Right atrium auricular region (tissue), 2 donors: ENCODE results near the gene MPPED1. TPM values are rescaled to one million over a fixed set of nuclear protein-coding genes. Genes with fewer than 3 reads are reported as not detected.

Source experiments
- DNase-seq: peaks from one replicate; pipeline ENCODE4 v3.0.0-alpha.2; 2019; ENCODE audit warnings: low spot score
- H3K27ac ChIP-seq, 2 donors: fragments of 200-600 bp; sonication (generic); 1 replicate in 1 of 2; 2 replicates in 1 of 2; pipeline ENCODE4 v1.5.1; 2016 to 2019
- H3K27me3 ChIP-seq, 2 donors: fragments of 200-600 bp; sonication (generic); one replicate each; pipeline versions ENCODE4 v1.5.1 to v1.6.0; 2017 to 2019
- H3K36me3 ChIP-seq: fragments of 200-600 bp; sonication (generic); one replicate; pipeline ENCODE4 v1.5.1; 2016
- H3K4me1 ChIP-seq, 2 donors: fragments of 200-600 bp; sonication (generic); one replicate each; pipeline versions ENCODE4 v1.5.1 to v1.6.0; 2017 to 2019
- H3K4me3 ChIP-seq, 2 donors: fragments of 200-600 bp; sonication (generic); 1 replicate in 1 of 2; 2 replicates in 1 of 2; pipeline ENCODE4 v1.5.1; 2017 to 2019; ENCODE audit warnings: mild to moderate bottlenecking in 1 of 2, moderate library complexity in 1 of 2
- H3K9me3 ChIP-seq, 2 donors: fragments of 200-600 bp; sonication (generic); one replicate each; pipeline ENCODE4 v1.5.1; 2019
- total RNA-seq, 2 donors: library from RNA; depleted of rRNA; stranded (reverse); fragments of >200 nt; gene quantifications; one replicate each; pipeline ENCODE4 v1.1.0, GENCODE V29; 2016
- TF ChIP-seq, protein P1 (sequence below), 2 donors: fragments of 200-600 bp; sonication (generic); IDR thresholded peaks; one replicate each; pipeline ENCODE4 v1.5.1; 2019; ENCODE audit warnings: antibody characterized with exemption in 2 of 2

MPPED1 gene
- total RNA-seq, 2 donors from 2014 or later: not detected

- no peak overlapping the region for H3K27ac ChIP-seq
- TF ChIP-seq, protein P1, sequence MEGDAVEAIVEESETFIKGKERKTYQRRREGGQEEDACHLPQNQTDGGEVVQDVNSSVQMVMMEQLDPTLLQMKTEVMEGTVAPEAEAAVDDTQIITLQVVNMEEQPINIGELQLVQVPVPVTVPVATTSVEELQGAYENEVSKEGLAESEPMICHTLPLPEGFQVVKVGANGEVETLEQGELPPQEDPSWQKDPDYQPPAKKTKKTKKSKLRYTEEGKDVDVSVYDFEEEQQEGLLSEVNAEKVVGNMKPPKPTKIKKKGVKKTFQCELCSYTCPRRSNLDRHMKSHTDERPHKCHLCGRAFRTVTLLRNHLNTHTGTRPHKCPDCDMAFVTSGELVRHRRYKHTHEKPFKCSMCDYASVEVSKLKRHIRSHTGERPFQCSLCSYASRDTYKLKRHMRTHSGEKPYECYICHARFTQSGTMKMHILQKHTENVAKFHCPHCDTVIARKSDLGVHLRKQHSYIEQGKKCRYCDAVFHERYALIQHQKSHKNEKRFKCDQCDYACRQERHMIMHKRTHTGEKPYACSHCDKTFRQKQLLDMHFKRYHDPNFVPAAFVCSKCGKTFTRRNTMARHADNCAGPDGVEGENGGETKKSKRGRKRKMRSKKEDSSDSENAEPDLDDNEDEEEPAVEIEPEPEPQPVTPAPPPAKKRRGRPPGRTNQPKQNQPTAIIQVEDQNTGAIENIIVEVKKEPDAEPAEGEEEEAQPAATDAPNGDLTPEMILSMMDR (IDR thresholded peaks at IDR 0.05): no peak
- peaks cover 0 to 4% of the 10 kb centered on the region in 2 donors for H3K27me3 ChIP-seq
- H3K36me3 ChIP-seq: no peaks in the 10 kb centered on the region
- H3K4me3 ChIP-seq: no peak overlapping the region
- no peak for DNase-seq
- no peaks in the 10 kb centered on the region for H3K4me1 ChIP-seq
- peaks cover 0 to 11% of the 10 kb centered on the region in 2 donors for H3K9me3 ChIP-seq
Observed at GRCh38 chr22:43375951-43376455, 35.8 kb upstream of the MPPED1 start.

DNA sequence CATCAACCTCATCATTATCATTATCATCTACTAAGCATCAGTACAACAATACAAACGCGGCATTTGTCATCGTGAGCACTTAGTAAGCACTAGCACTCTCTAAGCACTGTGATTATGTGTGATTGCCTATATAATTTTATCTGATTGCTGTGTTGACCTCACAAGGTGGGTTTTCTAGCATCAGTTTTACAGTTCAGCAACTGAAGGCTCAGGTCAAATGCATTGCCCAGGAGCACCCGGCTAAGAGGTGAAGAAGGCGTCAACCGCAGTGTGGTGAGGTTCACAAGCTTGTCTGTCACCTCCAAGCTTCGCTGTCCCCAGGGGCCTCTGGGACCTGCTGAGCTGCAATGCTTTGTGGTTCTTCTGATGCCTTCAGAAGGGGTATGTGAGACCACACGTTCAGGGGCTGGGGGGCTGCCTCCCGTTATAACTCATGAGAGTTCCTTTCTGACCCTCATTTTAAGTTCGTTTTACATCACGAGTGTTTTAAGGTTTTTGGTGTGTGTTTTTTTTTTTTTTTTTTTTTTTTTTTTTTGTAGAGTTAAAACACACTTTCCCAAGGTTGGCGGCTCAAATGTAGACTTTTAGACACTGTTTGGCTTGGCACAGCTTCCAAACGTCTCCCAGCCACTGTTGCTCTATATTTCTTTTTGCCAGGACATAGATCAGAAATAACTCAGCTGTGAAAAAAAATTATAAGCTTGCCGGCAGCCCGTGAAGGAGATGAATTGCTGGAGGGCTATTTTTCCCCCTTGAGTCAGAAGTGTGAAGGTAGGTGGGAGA lies 34.9 kb upstream of the MPPED1 start:
- peaks cover 0 to 4% of the 10 kb centered on the region in 2 donors for H3K27me3 ChIP-seq

DNA sequence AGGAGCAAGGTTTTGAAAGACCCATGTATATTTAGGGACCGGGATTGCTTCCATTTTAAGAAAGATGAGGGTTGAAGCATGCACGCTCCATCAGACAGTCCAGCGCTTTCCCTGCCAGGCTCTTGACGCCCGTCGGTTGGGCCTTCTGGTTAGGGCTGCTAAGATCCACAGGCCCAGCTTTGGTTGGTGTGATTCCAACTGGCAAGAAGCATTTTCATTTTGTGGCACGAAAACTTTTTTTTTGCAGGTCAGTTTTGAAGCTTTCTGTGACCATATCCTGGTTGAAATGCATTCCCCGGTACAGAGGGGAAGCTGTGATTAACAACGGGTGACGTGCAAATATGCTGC lies 34.3 kb upstream of the MPPED1 start:
- Histone ChIP-seq H3K36me3 (no peaks in the 10 kb centered on the region), H3K4me1 (no peaks in the 10 kb centered on the region), H3K9me3 (peaks cover 0 to 11% of the 10 kb centered on the region in 2 donors), H3K4me3 (no peak overlapping the region), H3K27ac (no peak overlapping the region), H3K27me3 (peaks cover 0 to 4% of the 10 kb centered on the region in 2 donors)
- DNase-seq: no peak
- TF ChIP-seq, protein P1 (IDR thresholded peaks at IDR 0.05): no peak

More for the DNA sequence above, 34.9 kb upstream of the MPPED1 start:
- no peak for DNase-seq
- TF ChIP-seq, protein P1 (IDR thresholded peaks at IDR 0.05): no peak
- H3K27ac ChIP-seq: no peak overlapping the region
- H3K4me1 ChIP-seq: no peaks in the 10 kb centered on the region
- H3K36me3 ChIP-seq: no peaks in the 10 kb centered on the region
- H3K4me3 ChIP-seq: no peak overlapping the region
- peaks cover 0 to 11% of the 10 kb centered on the region in 2 donors for H3K9me3 ChIP-seq

- peaks cover 0 to 11% of the 10 kb centered on the region in 2 donors for H3K9me3 ChIP-seq
- no peak overlapping the region for H3K4me3 ChIP-seq
- DNase-seq: no peak
- peaks cover 0 to 4% of the 10 kb centered on the region in 2 donors for H3K27me3 ChIP-seq
- no peaks in the 10 kb centered on the region for H3K36me3 ChIP-seq
- no peaks in the 10 kb centered on the region for H3K4me1 ChIP-seq
- H3K27ac ChIP-seq: no peak overlapping the region
- TF ChIP-seq, protein P1 (IDR thresholded peaks at IDR 0.05): no peak
Observed at GRCh38 chr22:43377896-43378704, 33.7 kb upstream of the MPPED1 start.

GRCh38 chr22:43381693-43382092 lies 30.1 kb upstream of the MPPED1 start:
- H3K4me3 ChIP-seq: no peak overlapping the region
- H3K4me1 ChIP-seq: no peaks in the 10 kb centered on the region
- H3K27me3 ChIP-seq: no peaks in the 10 kb centered on the region
- DNase-seq: no peak
- no peaks in the 10 kb centered on the region for H3K9me3 ChIP-seq
- TF ChIP-seq, protein P1 (IDR thresholded peaks at IDR 0.05): no peak
- no peak overlapping the region for H3K27ac ChIP-seq
- no peaks in the 10 kb centered on the region for H3K36me3 ChIP-seq
